Colonic mucosa (tissue), 4 donors: ENCODE data around the gene IL1A. TPM values are rescaled to one million over a fixed set of nuclear protein-coding genes. Genes with fewer than 3 reads are reported as not detected.
A peak's percentile ranks its signal among the peaks of the same experiment; 100 is the strongest.

Source experiments
- DNase-seq: peaks from one replicate; pipeline ENCODE4 v3.0.0-alpha.2; 2020
- H3K27ac ChIP-seq: fragments of 200-600 bp; one replicate; pipeline ENCODE4 v1.8.0; 2021
- H3K27me3 ChIP-seq: fragments of 200-600 bp; one replicate; pipeline ENCODE4 v1.8.0; 2021
- H3K36me3 ChIP-seq: fragments of 200-600 bp; one replicate; pipeline ENCODE4 v1.8.0; 2021
- H3K4me1 ChIP-seq: fragments of 200-600 bp; one replicate; pipeline ENCODE4 v1.8.0; 2021; ENCODE audit warnings: mild to moderate bottlenecking
- H3K4me3 ChIP-seq: fragments of 200-600 bp; one replicate; pipeline ENCODE4 v1.8.0; 2021
- H3K9ac ChIP-seq, 2 donors: one replicate each; pipeline ENCODE4 v1.7.0; 2013; ENCODE audit warnings: control low read depth in 2 of 2, low read depth in 2 of 2, low read length in 2 of 2
- H3K9me3 ChIP-seq: fragments of 200-600 bp; one replicate; pipeline ENCODE4 v1.8.0; 2021
- CTCF ChIP-seq: fragments of 200-600 bp; IDR thresholded peaks from one replicate; pipeline ENCODE4 v1.8.0; 2022; ENCODE audit warnings: antibody characterized with exemption, mild to moderate bottlenecking
- intact Hi-C: fragments of 100-400 bp; cut with DNase I; formaldehyde crosslinking; loops from one replicate; pipeline ENCODE4 v1.14.1; 2022
- total RNA-seq, 2 donors: library from RNA; stranded (reverse); fragmentation: NEBNext Ultra II Directional in 1 of 2; extraction: Animal tissue kit (Norgen Biotek cat#: 25700) in 1 of 2; gene quantifications; one replicate each; pipeline ENCODE4 v1.2.1, GENCODE V29; 2021
- donor health status: healthy.
- donor health status: DM: no; HTN: no; CAD: no.
- donor health status: DM: no; HTN: no; CAD: no.

Gene IL1A
- total RNA-seq, 2 donors from 2014 or later, result 0.45 TPM; not detected in 1

DNA sequence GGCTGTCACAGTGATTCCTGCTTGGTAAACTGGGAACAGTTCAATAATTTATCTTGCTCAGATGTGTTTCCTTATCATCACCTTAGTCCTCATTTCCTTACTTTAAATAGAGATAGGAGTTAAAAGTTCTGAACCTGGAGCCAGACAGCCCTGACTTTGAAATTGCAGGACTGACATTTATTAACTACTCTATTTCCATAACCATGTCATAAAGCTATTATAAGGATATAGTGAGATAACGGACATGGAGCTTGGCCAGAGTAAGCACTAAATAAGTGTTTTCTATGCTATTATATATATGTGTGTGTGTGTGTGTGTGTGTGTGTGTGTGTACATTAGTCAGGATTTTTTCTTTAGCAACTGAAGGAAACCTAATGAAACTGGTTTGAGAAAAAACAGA lies 50.4 kb downstream of the IL1A start:
- no peak overlapping the region for H3K27ac ChIP-seq
- H3K4me3 ChIP-seq, result no peak overlapping the region
- no peaks in the 10 kb centered on the region for H3K36me3 ChIP-seq
- H3K9ac ChIP-seq, result no peak overlapping the region
- no peaks in the 10 kb centered on the region for H3K4me1 ChIP-seq
- DNase-seq, result no peak
- H3K27me3 ChIP-seq, result no peaks in the 10 kb centered on the region
- intact Hi-C loops, result no loop called here
- no peak for TF ChIP-seq CTCF
- no peaks in the 10 kb centered on the region for H3K9me3 ChIP-seq

DNA sequence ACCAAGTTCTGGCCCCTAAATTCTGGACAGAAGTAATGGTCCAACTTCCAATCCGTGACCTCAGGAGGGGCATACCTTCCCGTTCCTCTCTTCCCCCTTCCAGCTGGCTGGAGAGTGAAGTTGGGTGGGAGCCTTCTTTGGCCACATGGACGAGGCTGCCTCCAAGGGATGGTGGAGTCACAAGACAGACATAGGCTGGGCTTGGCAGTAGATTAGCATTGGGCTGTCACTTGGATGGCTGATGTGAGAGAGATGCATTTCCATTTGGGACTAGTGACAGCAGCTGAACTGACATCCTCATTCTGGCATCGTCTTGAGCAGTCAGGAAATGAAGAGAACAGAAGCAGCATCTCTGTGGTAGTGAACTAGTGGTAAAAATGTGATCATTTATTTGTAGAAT lies 50.8 kb downstream of the IL1A start:
- no peaks in the 10 kb centered on the region for H3K9me3 ChIP-seq
- no peak for DNase-seq
- H3K4me3 ChIP-seq, result no peak overlapping the region
- no peak for TF ChIP-seq CTCF
- no peaks in the 10 kb centered on the region for H3K27me3 ChIP-seq
- no peak overlapping the region for H3K27ac ChIP-seq
- intact Hi-C loops, result no loop called here
- H3K4me1 ChIP-seq, result no peaks in the 10 kb centered on the region
- no peak overlapping the region for H3K9ac ChIP-seq
- no peaks in the 10 kb centered on the region for H3K36me3 ChIP-seq

DNA sequence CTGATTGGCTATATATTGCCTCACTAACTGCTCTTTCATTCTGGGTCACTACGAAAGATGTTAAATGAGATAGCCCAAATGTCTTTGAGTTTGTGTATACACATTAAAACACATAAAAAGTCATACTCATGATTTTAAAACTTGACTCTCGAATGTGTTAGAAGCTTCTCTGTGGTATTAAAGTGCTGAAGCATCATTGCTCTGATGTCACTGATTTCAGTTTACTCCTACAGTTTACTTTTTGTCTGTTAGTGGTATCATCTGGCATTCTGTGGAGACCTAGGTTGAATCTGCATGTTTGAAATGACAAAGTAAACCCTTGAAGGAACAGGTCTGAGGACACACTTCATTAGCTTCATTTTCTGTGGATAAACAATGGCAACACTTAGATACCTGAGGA lies 52.8 kb downstream of the IL1A start:
- intact Hi-C loops, result no loop called here
- TF ChIP-seq CTCF, result no peak
- no peaks in the 10 kb centered on the region for H3K27me3 ChIP-seq
- H3K9me3 ChIP-seq, result no peaks in the 10 kb centered on the region
- no peaks in the 10 kb centered on the region for H3K36me3 ChIP-seq
- no peak overlapping the region for H3K27ac ChIP-seq
- DNase-seq, result no peak
- no peak overlapping the region for H3K4me3 ChIP-seq
- H3K9ac ChIP-seq, result no peak overlapping the region
- H3K4me1 ChIP-seq, result no peaks in the 10 kb centered on the region

- Histone ChIP-seq H3K4me1 (no peaks in the 10 kb centered on the region), H3K27ac (no peak overlapping the region), H3K9ac (no peak overlapping the region), H3K27me3 (no peaks in the 10 kb centered on the region), H3K4me3 (no peak overlapping the region), H3K9me3 (no peaks in the 10 kb centered on the region), H3K36me3 (no peaks in the 10 kb centered on the region)
- TF ChIP-seq CTCF, result no peak
- no peak for DNase-seq
- intact Hi-C loops, result no loop called here
Observed at GRCh38 chr2:112730791-112731190, 53.5 kb downstream of the IL1A start.

DNA sequence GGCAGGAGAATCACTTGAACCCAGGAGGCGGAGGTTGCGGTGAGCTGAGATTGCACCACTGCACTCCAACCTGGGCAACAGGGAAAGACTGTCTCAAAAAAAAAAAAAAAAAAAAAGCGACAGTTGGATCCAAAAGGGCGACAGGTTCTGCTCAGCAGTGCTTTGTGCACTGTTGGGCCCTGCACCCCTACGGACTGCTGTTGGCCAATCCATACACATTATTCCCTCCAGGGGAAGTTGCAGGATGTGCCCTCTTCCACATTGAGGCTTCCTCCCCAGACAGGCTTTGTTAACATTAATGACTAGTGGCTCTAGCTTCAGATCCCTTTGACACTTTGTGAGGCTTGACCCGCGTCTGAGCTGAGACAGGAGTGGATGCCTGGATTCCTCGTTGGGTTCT lies 54.1 kb downstream of the IL1A start:
- H3K27ac ChIP-seq, result no peak overlapping the region
- no peaks in the 10 kb centered on the region for H3K4me1 ChIP-seq
- no peak overlapping the region for H3K9ac ChIP-seq
- DNase-seq, result peak; percentile 7
- no peak for TF ChIP-seq CTCF
- intact Hi-C loops, result no loop called here
- H3K4me3 ChIP-seq, result no peak overlapping the region
- H3K36me3 ChIP-seq, result no peaks in the 10 kb centered on the region
- H3K27me3 ChIP-seq, result no peaks in the 10 kb centered on the region
- H3K9me3 ChIP-seq, result no peaks in the 10 kb centered on the region
